CD4-positive, alpha-beta T cell treated with Interferon alpha-2 for 1 hour (primary cell): Measurements from ENCODE around the gene SUGCT.

ENCODE experiments used
- DNase-seq, 2 donors: peaks; one replicate each; pipeline ENCODE4 v3.0.0-alpha.2; 2020 to 2022

Gene SUGCT

GRCh38 chr7:40848541-40849221, 713.9 kb downstream of the SUGCT start:
- DNase-seq, result no peak

GRCh38 chr7:40850017-40850416, 715.2 kb downstream of the SUGCT start:
- DNase-seq, result no peak

GRCh38 chr7:40851001-40851400, 716.2 kb downstream of the SUGCT start:
- DNase-seq, result no peak

- no peak for DNase-seq
These were observed 724.3 kb downstream of the SUGCT start for GRCh38 chr7:40859076-40859475.

- no peak for DNase-seq
These were observed 725.2 kb downstream of the SUGCT start for GRCh38 chr7:40859965-40860543.

GRCh38 chr7:40865441-40866233, 730.8 kb downstream of the SUGCT start:
- no peak for DNase-seq

- DNase-seq, result no peak
These were observed 731.8 kb downstream of the SUGCT start for GRCh38 chr7:40866601-40867000.

- no peak for DNase-seq
These were observed 735.3 kb downstream of the SUGCT start for GRCh38 chr7:40870108-40870507.

- DNase-seq, result no peak
These were observed 738.4 kb downstream of the SUGCT start for GRCh38 chr7:40873248-40873647.

GRCh38 chr7:40874756-40875155, 740.0 kb downstream of the SUGCT start:
- DNase-seq, result no peak

GRCh38 chr7:40876601-40877000, 741.8 kb downstream of the SUGCT start:
- no peak for DNase-seq

- DNase-seq, result no peak
These were observed 745.2 kb downstream of the SUGCT start for GRCh38 chr7:40879941-40880543.

- DNase-seq, result no peak
These were observed 745.8 kb downstream of the SUGCT start for GRCh38 chr7:40880581-40880980.

- no peak for DNase-seq
These were observed 746.7 kb downstream of the SUGCT start for GRCh38 chr7:40881405-40881926.

GRCh38 chr7:40882071-40882658, 747.4 kb downstream of the SUGCT start:
- DNase-seq, result no peak

GRCh38 chr7:40883826-40884225, 749.0 kb downstream of the SUGCT start:
- DNase-seq, result no peak

GRCh38 chr7:40884241-40884640, 749.4 kb downstream of the SUGCT start:
- no peak for DNase-seq

GRCh38 chr7:40885503-40885902, 750.7 kb downstream of the SUGCT start:
- DNase-seq, result no peak

GRCh38 chr7:40887099-40887498, 752.3 kb downstream of the SUGCT start:
- DNase-seq, result no peak

GRCh38 chr7:40888499-40888898, 753.7 kb downstream of the SUGCT start:
- no peak for DNase-seq

GRCh38 chr7:40889099-40889498, 754.3 kb downstream of the SUGCT start:
- no peak for DNase-seq

GRCh38 chr7:40889539-40889938, 754.7 kb downstream of the SUGCT start:
- no peak for DNase-seq

- no peak for DNase-seq
These were observed 755.4 kb downstream of the SUGCT start for GRCh38 chr7:40890088-40890692.
